ENCODE measurements around the gene AGBL1.

DNA sequence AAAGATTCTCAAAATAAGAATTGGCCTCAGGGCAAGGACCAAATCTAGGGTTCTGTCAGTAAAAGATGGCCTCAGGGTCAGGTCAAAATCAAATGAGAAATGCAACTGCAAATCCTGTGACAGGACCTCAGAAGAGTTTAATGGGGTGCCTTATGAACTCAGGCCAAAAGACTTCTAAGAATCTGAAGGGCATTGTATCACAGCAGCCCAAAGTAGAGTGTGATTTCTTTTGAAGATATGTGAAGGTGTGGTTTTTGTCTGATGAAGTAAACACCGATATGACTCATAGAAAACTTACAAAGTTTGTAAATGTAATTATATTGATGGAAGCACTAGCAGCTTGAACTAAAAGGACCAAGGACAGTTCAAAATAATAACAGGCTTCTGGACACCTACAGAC, 966.1 kb downstream of the AGBL1 start:
- TF ChIP-seq, protein P1, sequence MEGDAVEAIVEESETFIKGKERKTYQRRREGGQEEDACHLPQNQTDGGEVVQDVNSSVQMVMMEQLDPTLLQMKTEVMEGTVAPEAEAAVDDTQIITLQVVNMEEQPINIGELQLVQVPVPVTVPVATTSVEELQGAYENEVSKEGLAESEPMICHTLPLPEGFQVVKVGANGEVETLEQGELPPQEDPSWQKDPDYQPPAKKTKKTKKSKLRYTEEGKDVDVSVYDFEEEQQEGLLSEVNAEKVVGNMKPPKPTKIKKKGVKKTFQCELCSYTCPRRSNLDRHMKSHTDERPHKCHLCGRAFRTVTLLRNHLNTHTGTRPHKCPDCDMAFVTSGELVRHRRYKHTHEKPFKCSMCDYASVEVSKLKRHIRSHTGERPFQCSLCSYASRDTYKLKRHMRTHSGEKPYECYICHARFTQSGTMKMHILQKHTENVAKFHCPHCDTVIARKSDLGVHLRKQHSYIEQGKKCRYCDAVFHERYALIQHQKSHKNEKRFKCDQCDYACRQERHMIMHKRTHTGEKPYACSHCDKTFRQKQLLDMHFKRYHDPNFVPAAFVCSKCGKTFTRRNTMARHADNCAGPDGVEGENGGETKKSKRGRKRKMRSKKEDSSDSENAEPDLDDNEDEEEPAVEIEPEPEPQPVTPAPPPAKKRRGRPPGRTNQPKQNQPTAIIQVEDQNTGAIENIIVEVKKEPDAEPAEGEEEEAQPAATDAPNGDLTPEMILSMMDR (IDR thresholded peaks at IDR 0.05) = no peak
- TF ChIP-seq EZH2 (IDR thresholded peaks at IDR 0.05) (no peak), EZH2phosphoT487 (IDR thresholded peaks at IDR 0.05) (no peak)

All from neural progenitor cell (in vitro differentiated cells).